Ovary (tissue), 3 donors: Measurements from ENCODE around the gene TPM4.

Experiments used
- POLR2A ChIP-seq: fragments of 450-650 bp; IDR thresholded peaks from one replicate; pipeline ENCODE4 v1.6.1; 2017; ENCODE audit warnings: antibody characterized with exemption, mild to moderate bottlenecking, moderate library complexity
- TF ChIP-seq, protein P1 (sequence below), 3 donors: fragments of 450-650 bp in 2 of 3; fragments of 200-600 bp in 1 of 3; IDR thresholded peaks; one replicate each; pipeline versions ENCODE4 v1.5.1 to v1.8.0; 2016 to 2022; ENCODE audit warnings: antibody characterized with exemption in 3 of 3, mild to moderate bottlenecking in 1 of 3
- donor health status: DM: no; HTN: no; CAD: no.

DNA sequence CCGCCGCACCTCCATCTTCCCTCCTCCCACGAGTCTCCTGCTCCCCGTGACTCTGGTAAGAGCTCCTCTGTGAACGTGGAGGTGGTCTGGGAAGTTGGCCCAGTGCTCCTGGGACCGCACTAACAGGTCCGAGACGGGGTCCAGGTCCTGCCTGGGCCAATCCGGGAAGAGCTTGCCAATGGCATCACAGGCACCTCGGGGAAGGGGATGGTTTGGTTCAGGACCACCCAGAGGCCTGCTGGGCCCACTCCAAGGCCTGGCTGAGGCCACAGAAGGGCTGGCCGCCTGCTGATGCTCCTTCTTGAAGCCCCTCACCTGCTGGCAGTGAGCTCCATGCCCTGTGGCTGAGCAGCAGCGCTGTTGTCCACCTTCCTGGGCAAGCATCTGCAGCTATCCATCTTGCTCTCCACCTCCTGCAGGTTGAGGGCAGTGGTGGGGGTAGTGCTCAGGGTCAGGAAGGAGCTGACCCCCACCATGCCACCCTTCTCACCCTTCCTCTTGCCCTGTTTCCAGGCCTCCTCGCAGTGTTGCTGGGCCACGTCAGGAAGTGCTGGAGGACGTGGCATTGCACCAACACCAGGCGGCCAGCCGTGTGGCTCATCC, 41.2 kb upstream of the TPM4 start:
- TF ChIP-seq, protein P1, sequence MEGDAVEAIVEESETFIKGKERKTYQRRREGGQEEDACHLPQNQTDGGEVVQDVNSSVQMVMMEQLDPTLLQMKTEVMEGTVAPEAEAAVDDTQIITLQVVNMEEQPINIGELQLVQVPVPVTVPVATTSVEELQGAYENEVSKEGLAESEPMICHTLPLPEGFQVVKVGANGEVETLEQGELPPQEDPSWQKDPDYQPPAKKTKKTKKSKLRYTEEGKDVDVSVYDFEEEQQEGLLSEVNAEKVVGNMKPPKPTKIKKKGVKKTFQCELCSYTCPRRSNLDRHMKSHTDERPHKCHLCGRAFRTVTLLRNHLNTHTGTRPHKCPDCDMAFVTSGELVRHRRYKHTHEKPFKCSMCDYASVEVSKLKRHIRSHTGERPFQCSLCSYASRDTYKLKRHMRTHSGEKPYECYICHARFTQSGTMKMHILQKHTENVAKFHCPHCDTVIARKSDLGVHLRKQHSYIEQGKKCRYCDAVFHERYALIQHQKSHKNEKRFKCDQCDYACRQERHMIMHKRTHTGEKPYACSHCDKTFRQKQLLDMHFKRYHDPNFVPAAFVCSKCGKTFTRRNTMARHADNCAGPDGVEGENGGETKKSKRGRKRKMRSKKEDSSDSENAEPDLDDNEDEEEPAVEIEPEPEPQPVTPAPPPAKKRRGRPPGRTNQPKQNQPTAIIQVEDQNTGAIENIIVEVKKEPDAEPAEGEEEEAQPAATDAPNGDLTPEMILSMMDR (IDR thresholded peaks at IDR 0.05) = no peak
- TF ChIP-seq POLR2A = no peak
